ENCODE results near the gene SLC13A5. TPM values are rescaled to one million over a fixed set of nuclear protein-coding genes. Genes with fewer than 3 reads are reported as not detected.

SLC13A5 gene
- total RNA-seq, 1 experiment from 2014 or later = 3.1 TPM

- no TSS peak for BruUV-seq (replicated peaks)
Observed at GRCh38 chr17:6706499-6706898, 6.7 kb downstream of the SLC13A5 start.

DNA sequence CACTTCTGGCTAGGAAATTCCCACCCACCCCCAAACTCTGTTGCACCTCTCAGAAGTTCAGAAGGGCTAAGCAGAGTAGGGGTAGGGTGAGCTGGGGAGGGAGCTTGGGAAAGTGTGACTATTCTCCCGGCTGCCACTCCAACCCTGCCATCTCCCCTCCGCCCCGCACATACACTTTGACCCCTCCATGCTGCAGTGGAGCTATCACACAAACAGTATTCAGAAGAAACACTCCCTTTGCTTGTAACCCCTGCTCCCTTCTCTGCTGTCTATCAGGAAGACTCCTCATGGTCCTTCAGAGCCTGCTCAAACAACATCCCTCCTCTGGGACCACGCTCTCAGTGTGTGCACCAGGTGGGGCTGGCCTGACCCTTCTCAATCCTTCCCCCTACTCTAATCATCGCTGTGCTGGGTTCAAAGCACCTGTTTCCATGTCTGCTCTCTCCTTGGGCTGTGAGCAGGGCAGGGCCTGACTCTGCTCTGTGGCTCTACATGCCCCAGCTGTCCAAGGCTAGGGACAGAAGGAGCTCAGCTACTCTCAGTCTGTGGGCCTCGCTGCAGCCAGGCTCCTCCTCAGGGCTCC, 8.6 kb downstream of the SLC13A5 start:
- Mint-ChIP-seq H3K9me3 (ENCODE audit: low read depth, unreplicated experiment) (no peaks in the 10 kb centered on the region), H3K4me1 (ENCODE audit: low read depth, unreplicated experiment) (no peaks in the 10 kb centered on the region), H3K4me3 (ENCODE audit: low read depth, unreplicated experiment) (no peak overlapping the region), H3K27me3 (ENCODE audit: unreplicated experiment) (peaks cover 66% of the 10 kb centered on the region), H3K36me3 (ENCODE audit: insufficient read depth, unreplicated experiment) (no peaks in the 10 kb centered on the region), H3K27ac (ENCODE audit: unreplicated experiment) (no peak overlapping the region)
- no TSS peak for BruUV-seq (replicated peaks)
- TF ChIP-seq CTCF (IDR thresholded peaks at IDR 0.05; ENCODE audit: unreplicated experiment) = no peak
- intact Hi-C loops (cut with micrococcal nuclease; ENCODE audit: unreplicated experiment) = no loop called here
- CTCF ChIA-PET = no interaction called here
- DNase-seq = no peak

More at GRCh38 chr17:6706499-6706898, 6.7 kb downstream of the SLC13A5 start:
- H3K27ac Mint-ChIP-seq (ENCODE audit: unreplicated experiment) = no peak overlapping the region
- CTCF ChIA-PET = no interaction called here
- no peak overlapping the region for H3K4me3 Mint-ChIP-seq (ENCODE audit: low read depth, unreplicated experiment)
- intact Hi-C loops (cut with micrococcal nuclease; ENCODE audit: unreplicated experiment) = no loop called here
- H3K27me3 Mint-ChIP-seq (ENCODE audit: unreplicated experiment) = peaks cover 66% of the 10 kb centered on the region
- no peak for DNase-seq
- H3K4me1 Mint-ChIP-seq (ENCODE audit: low read depth, unreplicated experiment) = peaks cover 6% of the 10 kb centered on the region
- H3K9me3 Mint-ChIP-seq (ENCODE audit: low read depth, unreplicated experiment) = no peaks in the 10 kb centered on the region
- no peak for TF ChIP-seq CTCF (IDR thresholded peaks at IDR 0.05; ENCODE audit: unreplicated experiment)
- peaks cover 4% of the 10 kb centered on the region for H3K36me3 Mint-ChIP-seq (ENCODE audit: insufficient read depth, unreplicated experiment)

DNA sequence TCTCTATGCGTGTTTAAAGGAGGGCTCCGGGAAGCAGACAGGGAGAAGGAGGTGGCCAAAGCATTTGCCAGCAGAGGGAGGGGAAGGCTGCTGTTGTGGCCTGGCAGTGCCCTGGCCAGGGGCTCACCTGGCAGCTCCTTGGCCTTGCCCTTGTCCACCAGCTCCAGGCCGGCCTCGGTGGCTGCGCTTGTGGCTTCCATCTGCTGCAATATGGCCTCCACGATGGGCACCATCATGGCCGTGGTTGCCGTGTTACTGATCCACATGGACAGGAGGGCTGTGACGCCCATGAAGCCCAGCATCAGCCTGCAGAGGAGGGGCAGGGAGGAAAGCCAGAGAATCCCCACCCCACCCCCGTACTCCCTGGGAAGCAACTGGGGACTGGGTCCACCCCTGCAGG, 9.4 kb downstream of the SLC13A5 start:
- intact Hi-C loops (cut with micrococcal nuclease; ENCODE audit: unreplicated experiment) = no loop called here
- Mint-ChIP-seq H3K4me1 (ENCODE audit: low read depth, unreplicated experiment) (no peaks in the 10 kb centered on the region), H3K36me3 (ENCODE audit: insufficient read depth, unreplicated experiment) (no peaks in the 10 kb centered on the region), H3K9me3 (ENCODE audit: low read depth, unreplicated experiment) (no peaks in the 10 kb centered on the region), H3K4me3 (ENCODE audit: low read depth, unreplicated experiment) (no peak overlapping the region), H3K27me3 (ENCODE audit: unreplicated experiment) (peaks cover 58% of the 10 kb centered on the region), H3K27ac (ENCODE audit: unreplicated experiment) (no peak overlapping the region)
- no TSS peak for BruUV-seq (replicated peaks)
- CTCF ChIA-PET = interaction anchor here (1.9 kb wide), 1 partner anchor 9 kb away, joined by 8 read pairs; the partner anchor contains the start of gene SLC13A5
- TF ChIP-seq CTCF (IDR thresholded peaks at IDR 0.05; ENCODE audit: unreplicated experiment) = no peak
- DNase-seq = no peak

GRCh38 chr17:6702567-6703215, 10.5 kb downstream of the SLC13A5 start:
- Mint-ChIP-seq H3K4me3 (ENCODE audit: low read depth, unreplicated experiment) (no peak overlapping the region), H3K4me1 (ENCODE audit: low read depth, unreplicated experiment) (no peaks in the 10 kb centered on the region), H3K27ac (ENCODE audit: unreplicated experiment) (no peak overlapping the region), H3K36me3 (ENCODE audit: insufficient read depth, unreplicated experiment) (no peaks in the 10 kb centered on the region), H3K9me3 (ENCODE audit: low read depth, unreplicated experiment) (no peaks in the 10 kb centered on the region), H3K27me3 (ENCODE audit: unreplicated experiment) (peaks cover 49% of the 10 kb centered on the region)
- no peak for DNase-seq
- intact Hi-C loops (cut with micrococcal nuclease; ENCODE audit: unreplicated experiment) = no loop called here
- CTCF ChIA-PET = interaction anchor here (1.9 kb wide), 1 partner anchor 10 kb away, joined by 8 read pairs; the partner anchor contains the start of gene SLC13A5
- TF ChIP-seq CTCF (IDR thresholded peaks at IDR 0.05; ENCODE audit: unreplicated experiment) = no peak
- no TSS peak for BruUV-seq (replicated peaks)
